ENCODE data around the gene AK3.

The AK3 gene

GRCh38 chr9:4700091-4700490 is 40.9 kb downstream of the AK3 start:
- Histone ChIP-seq H3K4me3 (ENCODE audit: low read depth, low read length) (no peak overlapping the region), H3K36me3 (replicated peaks) (peaks cover 8% of the 10 kb centered on the region), H3K27ac (no peak overlapping the region), H3K27me3 (replicated peaks) (no peaks in the 10 kb centered on the region)
- no peak for TF ChIP-seq CTCF (IDR thresholded peaks at IDR 0.05; ENCODE audit: low read depth, low read length, missing control alignments)
- in situ Hi-C loops (cut with HindIII; ENCODE audit: low pct_ligation_motif_present, low sequenced_read_pairs): no loop called here
- peak; percentile 33 for DNase-seq

- no peak for TF ChIP-seq CTCF (IDR thresholded peaks at IDR 0.05; ENCODE audit: low read depth, low read length, missing control alignments)
- peaks cover 3% of the 10 kb centered on the region for H3K36me3 ChIP-seq (replicated peaks)
- H3K27me3 ChIP-seq (replicated peaks): no peaks in the 10 kb centered on the region
- H3K4me3 ChIP-seq (ENCODE audit: low read depth, low read length): no peak overlapping the region
- H3K27ac ChIP-seq: no peak overlapping the region
- in situ Hi-C loops (cut with HindIII; ENCODE audit: low pct_ligation_motif_present, low sequenced_read_pairs): no loop called here
- DNase-seq: no peak
Measured at GRCh38 chr9:4691795-4692194, 49.2 kb downstream of the AK3 start.

- in situ Hi-C loops (cut with HindIII; ENCODE audit: low pct_ligation_motif_present, low sequenced_read_pairs): no loop called here
- no peak overlapping the region for H3K4me3 ChIP-seq (ENCODE audit: low read depth, low read length)
- H3K36me3 ChIP-seq (replicated peaks): peaks cover 6% of the 10 kb centered on the region
- H3K27ac ChIP-seq: no peak overlapping the region
- TF ChIP-seq CTCF (IDR thresholded peaks at IDR 0.05; ENCODE audit: low read depth, low read length, missing control alignments): no peak
- DNase-seq: no peak
- no peaks in the 10 kb centered on the region for H3K27me3 ChIP-seq (replicated peaks)
Measured at GRCh38 chr9:4690144-4690543, 50.9 kb downstream of the AK3 start.

GRCh38 chr9:4689687-4690104 is 51.3 kb downstream of the AK3 start:
- no peak overlapping the region for H3K27ac ChIP-seq
- no peaks in the 10 kb centered on the region for H3K27me3 ChIP-seq (replicated peaks)
- H3K4me3 ChIP-seq (ENCODE audit: low read depth, low read length): no peak overlapping the region
- in situ Hi-C loops (cut with HindIII; ENCODE audit: low pct_ligation_motif_present, low sequenced_read_pairs): no loop called here
- peaks cover 11% of the 10 kb centered on the region for H3K36me3 ChIP-seq (replicated peaks)
- DNase-seq: no peak
- TF ChIP-seq CTCF (IDR thresholded peaks at IDR 0.05; ENCODE audit: low read depth, low read length, missing control alignments): no peak

- TF ChIP-seq CTCF (IDR thresholded peaks at IDR 0.05; ENCODE audit: low read depth, low read length, missing control alignments): no peak
- no peak overlapping the region for H3K4me3 ChIP-seq (ENCODE audit: low read depth, low read length)
- H3K27me3 ChIP-seq (replicated peaks): no peaks in the 10 kb centered on the region
- no peak overlapping the region for H3K27ac ChIP-seq
- in situ Hi-C loops (cut with HindIII; ENCODE audit: low pct_ligation_motif_present, low sequenced_read_pairs): no loop called here
- DNase-seq: no peak
- H3K36me3 ChIP-seq (replicated peaks): peaks cover 9% of the 10 kb centered on the region
Measured at GRCh38 chr9:4689021-4689420, 52.0 kb downstream of the AK3 start.

- no peak for TF ChIP-seq CTCF (IDR thresholded peaks at IDR 0.05; ENCODE audit: low read depth, low read length, missing control alignments)
- Histone ChIP-seq H3K27me3 (replicated peaks) (no peaks in the 10 kb centered on the region), H3K27ac (no peak overlapping the region), H3K36me3 (replicated peaks) (peaks cover 8% of the 10 kb centered on the region), H3K4me3 (ENCODE audit: low read depth, low read length) (no peak overlapping the region)
- in situ Hi-C loops (cut with HindIII; ENCODE audit: low pct_ligation_motif_present, low sequenced_read_pairs): no loop called here
- no peak for DNase-seq
Measured at GRCh38 chr9:4686584-4686983, 54.4 kb downstream of the AK3 start.
